ENCODE results near the gene MRC2. TPM values are rescaled to one million over a fixed set of nuclear protein-coding genes. Genes with fewer than 3 reads are reported as not detected.
"Not testable (repeated sequence)": the region's sequence is repeated elsewhere in the genome, so short reads cannot be mapped to it uniquely, and the experiment has no call there.

MRC2 gene, protein sequence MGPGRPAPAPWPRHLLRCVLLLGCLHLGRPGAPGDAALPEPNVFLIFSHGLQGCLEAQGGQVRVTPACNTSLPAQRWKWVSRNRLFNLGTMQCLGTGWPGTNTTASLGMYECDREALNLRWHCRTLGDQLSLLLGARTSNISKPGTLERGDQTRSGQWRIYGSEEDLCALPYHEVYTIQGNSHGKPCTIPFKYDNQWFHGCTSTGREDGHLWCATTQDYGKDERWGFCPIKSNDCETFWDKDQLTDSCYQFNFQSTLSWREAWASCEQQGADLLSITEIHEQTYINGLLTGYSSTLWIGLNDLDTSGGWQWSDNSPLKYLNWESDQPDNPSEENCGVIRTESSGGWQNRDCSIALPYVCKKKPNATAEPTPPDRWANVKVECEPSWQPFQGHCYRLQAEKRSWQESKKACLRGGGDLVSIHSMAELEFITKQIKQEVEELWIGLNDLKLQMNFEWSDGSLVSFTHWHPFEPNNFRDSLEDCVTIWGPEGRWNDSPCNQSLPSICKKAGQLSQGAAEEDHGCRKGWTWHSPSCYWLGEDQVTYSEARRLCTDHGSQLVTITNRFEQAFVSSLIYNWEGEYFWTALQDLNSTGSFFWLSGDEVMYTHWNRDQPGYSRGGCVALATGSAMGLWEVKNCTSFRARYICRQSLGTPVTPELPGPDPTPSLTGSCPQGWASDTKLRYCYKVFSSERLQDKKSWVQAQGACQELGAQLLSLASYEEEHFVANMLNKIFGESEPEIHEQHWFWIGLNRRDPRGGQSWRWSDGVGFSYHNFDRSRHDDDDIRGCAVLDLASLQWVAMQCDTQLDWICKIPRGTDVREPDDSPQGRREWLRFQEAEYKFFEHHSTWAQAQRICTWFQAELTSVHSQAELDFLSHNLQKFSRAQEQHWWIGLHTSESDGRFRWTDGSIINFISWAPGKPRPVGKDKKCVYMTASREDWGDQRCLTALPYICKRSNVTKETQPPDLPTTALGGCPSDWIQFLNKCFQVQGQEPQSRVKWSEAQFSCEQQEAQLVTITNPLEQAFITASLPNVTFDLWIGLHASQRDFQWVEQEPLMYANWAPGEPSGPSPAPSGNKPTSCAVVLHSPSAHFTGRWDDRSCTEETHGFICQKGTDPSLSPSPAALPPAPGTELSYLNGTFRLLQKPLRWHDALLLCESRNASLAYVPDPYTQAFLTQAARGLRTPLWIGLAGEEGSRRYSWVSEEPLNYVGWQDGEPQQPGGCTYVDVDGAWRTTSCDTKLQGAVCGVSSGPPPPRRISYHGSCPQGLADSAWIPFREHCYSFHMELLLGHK (N-terminal part only)
- 50.9 and 150 TPM in 2 replicates for total RNA-seq

- DNase-seq (ENCODE audit: low read depth) = peak; percentile 36
Observed at GRCh38 chr17:62627219-62627903, at the start of gene MRC2. Gene MRC2 (plus strand): TSS chr17:62627670. CDS start chr17:62627803, 133 bp downstream.

DNA sequence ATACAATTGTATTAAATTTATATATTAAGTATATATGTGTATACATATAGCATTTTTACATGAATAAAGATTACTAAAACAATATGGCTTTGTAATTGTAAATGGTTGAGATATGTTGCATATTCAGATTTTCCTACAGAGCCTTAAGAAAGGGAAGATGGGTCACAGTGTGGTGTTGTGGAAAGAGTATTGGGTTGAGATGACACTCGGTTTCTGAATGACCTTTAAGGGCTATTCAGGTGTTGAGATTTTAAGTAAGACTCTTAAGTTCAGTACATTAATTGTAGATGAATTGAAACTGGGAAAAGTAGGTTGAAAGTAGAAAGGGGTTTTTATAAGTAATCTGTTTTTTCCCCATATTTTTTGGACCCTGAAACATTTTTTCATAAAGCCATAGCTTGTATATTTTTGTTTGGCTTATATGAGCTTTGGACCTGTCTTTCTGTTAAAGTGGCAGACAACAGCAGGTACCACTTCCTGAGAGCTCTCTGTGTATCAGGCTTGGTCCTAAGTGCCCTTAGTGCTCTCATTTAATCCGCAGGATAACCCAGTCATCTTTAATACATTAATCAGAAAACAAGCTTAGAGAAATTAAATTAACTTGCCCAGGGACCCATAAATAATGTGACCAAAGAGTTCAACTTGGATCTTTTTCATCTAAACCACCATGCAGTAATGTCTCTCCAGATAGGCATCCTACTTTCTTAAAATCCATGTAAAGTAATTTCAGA is 48.5 kb upstream of the MRC2 start:
- DNase-seq (ENCODE audit: low read depth) = no peak

DNA sequence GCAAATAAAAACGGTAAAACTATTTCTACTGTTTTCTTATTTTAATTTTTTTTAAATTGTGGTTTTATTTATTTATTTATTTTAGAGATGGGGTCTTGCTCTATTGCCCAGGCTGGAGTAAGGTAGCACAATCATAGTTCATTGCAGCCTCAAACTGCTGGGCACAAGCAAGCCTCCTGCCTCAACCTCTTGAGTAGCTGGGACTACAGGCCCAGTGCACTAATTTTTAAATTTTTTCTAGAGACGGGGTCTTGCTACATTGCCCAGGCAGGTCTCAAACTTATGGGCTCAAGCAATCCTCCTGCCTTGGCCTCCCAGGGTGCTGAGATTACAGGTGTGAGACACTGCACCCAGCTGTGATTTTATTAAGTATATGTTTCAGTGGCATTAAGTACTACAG is 46.5 kb upstream of the MRC2 start:
- no peak for DNase-seq (ENCODE audit: low read depth)

DNA sequence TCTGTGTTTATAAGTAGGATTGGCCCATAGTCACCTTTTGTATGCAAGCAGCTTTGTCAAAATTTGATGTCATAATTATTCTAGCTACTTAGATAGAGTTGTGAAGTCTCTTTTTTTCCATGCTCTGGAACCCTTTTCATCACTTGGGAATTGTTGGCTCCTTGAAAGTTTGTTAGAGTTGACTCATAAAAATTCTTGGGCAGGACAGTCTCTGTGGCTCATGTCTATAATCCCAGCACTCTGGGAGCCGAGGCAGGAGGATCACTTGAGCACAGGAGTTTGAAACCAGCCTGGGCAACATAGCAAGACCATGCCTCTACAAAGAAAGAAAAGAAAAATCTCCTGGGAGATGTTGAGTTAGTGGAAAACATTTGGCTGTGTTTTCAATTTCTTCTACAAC is 45.7 kb upstream of the MRC2 start:
- no peak for DNase-seq (ENCODE audit: low read depth)

GRCh38 chr17:62587554-62587953 is 39.9 kb upstream of the MRC2 start:
- DNase-seq (ENCODE audit: low read depth) = no peak

DNA sequence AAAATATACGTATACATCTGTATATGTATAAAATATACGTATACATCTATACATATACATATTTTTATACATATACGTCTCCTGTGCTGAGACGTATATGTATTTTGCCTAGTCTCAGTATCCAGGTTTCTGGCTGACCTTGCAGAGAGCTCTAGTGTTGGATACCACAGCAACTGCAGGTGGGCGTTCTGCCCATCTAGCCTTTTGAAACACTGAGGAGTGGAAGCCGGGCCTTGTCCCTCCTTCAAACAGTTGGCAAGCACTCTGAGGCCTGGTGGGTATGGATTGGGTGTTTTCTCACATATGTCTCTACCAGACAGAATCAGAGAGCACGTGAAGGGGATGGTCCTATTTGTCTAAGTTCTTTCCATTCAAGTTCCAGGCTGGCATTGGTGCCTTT is 39.4 kb upstream of the MRC2 start:
- DNase-seq (ENCODE audit: low read depth) = no peak

DNA sequence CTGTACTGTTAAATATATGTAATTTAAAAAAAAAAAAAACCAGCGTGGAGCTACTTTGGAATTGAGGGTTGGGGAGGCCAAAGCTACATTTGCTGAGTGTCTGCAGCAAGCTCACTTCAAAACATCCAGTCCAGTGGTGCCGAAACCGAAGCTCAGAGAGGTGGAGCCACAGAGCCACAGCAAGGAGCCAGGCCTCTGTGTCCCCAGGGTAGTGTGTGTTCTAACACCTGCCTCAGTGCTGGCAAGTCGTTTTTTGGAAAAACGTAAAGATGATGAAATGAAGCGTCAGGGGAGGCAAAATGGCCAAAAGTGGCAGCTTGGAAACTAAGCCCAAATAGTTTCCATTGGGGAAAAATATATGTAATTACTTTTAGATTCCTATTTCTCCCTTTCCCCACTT is 36.1 kb upstream of the MRC2 start:
- DNase-seq (ENCODE audit: low read depth) = no peak

DNA sequence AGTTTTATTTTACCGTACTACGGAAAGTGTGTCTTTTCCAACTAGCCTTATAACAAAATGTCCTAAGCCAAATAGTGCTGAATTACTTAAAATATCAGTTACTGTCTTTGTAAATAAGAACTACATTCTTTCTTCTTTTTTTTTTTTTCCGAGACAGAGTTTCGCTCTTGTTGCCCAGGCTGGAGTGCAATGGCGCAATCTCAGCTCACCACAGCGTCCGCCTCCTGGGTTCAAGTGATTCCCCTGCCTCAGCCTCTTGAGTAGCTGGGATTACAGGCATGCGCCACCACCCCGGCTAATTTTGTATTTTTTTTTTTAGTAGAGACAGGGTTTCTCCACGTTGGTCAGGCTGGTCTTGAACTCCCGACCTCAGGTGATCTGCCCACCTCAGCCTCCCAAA is 35.6 kb upstream of the MRC2 start:
- DNase-seq (ENCODE audit: low read depth) = not testable (repeated sequence)

GRCh38 chr17:62592341-62593099 is 35.0 kb upstream of the MRC2 start:
- no peak for DNase-seq (ENCODE audit: low read depth)

- no peak for DNase-seq (ENCODE audit: low read depth)
Observed at GRCh38 chr17:62595484-62595883, 32.0 kb upstream of the MRC2 start.

GRCh38 chr17:62596662-62597061 is 30.8 kb upstream of the MRC2 start:
- DNase-seq (ENCODE audit: low read depth) = no peak

- no peak for DNase-seq (ENCODE audit: low read depth)
Observed at GRCh38 chr17:62597150-62597549, 30.3 kb upstream of the MRC2 start.

DNA sequence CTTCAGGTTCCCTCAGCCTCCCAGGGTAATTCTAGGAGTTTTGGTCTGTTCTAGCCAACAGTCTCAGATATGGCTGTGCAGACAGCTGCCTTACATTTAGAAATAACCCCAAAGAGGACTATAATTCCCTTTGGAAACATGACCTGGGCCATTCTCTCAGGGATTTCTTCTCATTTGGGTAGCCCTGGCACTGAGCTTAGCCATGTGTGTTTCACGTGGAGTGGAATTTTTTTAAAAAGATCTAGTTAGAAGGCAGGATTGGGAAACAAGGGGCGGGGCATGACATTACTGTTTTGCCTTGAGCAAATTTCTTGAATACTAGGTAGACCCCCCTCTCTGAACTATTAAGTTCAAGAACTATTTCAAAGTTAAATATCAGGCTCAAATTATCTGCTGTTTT is 29.6 kb upstream of the MRC2 start:
- DNase-seq (ENCODE audit: low read depth) = peak; percentile 36

DNA sequence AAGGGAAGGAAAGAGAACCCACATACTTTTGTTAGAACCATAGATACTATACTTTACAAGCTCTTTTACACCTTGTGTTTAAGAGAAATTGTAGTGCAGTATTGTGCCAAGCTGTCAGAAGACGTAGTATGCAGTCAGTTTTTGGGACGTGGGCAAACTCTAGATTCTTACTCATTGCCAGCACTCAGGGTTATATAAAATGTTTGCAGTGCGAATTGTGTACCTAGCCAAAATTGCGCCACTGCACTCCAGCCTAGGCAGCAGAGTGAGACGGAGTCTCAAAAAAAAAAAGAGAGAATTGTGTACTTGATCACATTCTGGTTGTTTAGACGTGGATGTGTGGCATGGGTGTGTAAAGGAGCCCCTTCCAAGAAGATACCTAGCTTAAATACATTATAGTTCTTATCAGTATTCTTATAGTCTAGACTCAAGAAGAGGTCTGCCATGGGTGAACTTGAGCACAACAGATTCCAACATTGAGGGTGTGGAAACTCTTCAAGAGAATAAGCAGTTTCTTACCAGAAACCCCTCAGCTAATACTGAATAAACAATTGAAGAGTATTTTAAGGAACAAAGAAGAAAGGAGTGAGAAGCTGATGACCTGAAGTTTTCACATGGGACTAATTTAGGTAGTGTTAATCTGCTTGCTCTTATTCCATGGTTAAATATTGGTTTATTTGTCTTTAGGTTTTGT is 27.4 kb upstream of the MRC2 start:
- no peak for DNase-seq (ENCODE audit: low read depth)

GRCh38 chr17:62600805-62601204 is 26.7 kb upstream of the MRC2 start:
- DNase-seq (ENCODE audit: low read depth) = no peak

GRCh38 chr17:62601471-62601870 is 26.0 kb upstream of the MRC2 start:
- DNase-seq (ENCODE audit: low read depth) = no peak

DNA sequence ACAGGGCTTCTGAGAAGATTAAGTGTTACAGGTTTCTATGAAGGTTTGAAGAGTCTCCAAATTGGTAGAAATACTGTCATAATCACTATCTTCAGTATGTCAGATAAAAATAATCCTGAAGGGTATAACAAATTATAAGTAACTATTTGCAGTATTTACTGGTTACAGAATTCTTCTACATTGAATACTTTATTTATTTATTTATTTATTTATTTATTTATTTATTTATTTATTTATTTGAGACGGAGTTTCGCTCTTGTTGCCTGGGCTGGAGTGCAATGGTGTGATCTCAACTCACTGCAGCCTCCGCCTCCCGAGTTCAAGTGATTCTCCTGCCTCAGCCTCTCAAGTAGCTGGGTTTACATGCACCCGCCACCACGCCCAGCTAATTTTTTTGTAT is 23.7 kb upstream of the MRC2 start:
- not testable (repeated sequence) for DNase-seq (ENCODE audit: low read depth)

GRCh38 chr17:62605588-62605987 is 21.9 kb upstream of the MRC2 start:
- DNase-seq (ENCODE audit: low read depth) = no peak

- no peak for DNase-seq (ENCODE audit: low read depth)
Observed at GRCh38 chr17:62611292-62611691, 16.2 kb upstream of the MRC2 start.
